ENCODE data around the gene LTA.

DNA sequence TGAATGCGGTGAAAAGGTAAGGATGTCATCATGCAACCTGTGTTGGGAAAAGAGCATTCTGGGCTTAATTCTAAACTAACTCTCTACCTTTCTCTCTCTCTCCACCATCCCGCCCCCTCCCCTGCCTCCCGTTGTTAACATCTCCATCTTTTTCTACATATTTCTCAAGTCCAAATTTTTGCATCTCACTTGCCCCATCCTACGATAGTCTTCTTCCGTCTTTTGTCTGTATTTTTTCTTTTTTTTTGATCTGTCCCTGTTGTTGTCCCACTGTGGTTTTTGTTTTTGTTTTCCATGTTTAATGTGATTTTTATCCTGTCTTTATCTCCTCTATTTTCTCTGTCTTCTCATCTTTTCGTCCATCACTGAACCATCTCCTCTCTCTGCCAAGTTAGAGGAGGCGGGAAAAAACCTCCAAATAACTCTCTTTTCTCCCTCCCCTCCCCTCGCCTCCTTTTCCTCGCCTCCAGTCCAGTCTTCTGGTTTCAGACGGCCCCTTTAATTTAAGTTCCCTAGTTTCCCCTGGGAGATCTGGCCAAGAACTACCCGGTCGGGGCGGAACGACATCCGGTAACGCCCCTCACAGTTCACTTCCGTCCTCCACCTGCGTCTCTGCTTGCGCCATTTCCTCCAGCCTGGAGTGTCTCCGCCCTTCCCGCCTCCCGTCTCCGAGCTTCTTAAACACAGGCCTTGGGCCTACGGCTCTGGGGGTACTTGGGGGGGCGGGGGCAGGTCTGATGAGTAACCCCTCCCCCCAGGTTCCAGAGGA, 24.9 kb upstream of the LTA start, which contains the start of gene NFKBIL1:
- TF ChIP-seq, protein P1, sequence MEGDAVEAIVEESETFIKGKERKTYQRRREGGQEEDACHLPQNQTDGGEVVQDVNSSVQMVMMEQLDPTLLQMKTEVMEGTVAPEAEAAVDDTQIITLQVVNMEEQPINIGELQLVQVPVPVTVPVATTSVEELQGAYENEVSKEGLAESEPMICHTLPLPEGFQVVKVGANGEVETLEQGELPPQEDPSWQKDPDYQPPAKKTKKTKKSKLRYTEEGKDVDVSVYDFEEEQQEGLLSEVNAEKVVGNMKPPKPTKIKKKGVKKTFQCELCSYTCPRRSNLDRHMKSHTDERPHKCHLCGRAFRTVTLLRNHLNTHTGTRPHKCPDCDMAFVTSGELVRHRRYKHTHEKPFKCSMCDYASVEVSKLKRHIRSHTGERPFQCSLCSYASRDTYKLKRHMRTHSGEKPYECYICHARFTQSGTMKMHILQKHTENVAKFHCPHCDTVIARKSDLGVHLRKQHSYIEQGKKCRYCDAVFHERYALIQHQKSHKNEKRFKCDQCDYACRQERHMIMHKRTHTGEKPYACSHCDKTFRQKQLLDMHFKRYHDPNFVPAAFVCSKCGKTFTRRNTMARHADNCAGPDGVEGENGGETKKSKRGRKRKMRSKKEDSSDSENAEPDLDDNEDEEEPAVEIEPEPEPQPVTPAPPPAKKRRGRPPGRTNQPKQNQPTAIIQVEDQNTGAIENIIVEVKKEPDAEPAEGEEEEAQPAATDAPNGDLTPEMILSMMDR (IDR thresholded peaks at IDR 0.05): no peak
- no peak for TF ChIP-seq JUND (IDR thresholded peaks at IDR 0.05)
- TF ChIP-seq, protein P2, sequence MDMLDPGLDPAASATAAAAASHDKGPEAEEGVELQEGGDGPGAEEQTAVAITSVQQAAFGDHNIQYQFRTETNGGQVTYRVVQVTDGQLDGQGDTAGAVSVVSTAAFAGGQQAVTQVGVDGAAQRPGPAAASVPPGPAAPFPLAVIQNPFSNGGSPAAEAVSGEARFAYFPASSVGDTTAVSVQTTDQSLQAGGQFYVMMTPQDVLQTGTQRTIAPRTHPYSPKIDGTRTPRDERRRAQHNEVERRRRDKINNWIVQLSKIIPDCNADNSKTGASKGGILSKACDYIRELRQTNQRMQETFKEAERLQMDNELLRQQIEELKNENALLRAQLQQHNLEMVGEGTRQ (IDR thresholded peaks at IDR 0.05; ENCODE audit: borderline replicate concordance, low read depth, low read length): no peak
- TF ChIP-seq POLR2AphosphoS5 (IDR thresholded peaks at IDR 0.05; ENCODE audit: low read depth, low read length): peak; percentile 70
- peak; percentile 71; the same call in 1 of the 2 replicates for TF ChIP-seq TAF1 (IDR thresholded peaks at IDR 0.05; ENCODE audit: borderline replicate concordance, low read depth, low read length)
